Right lung (tissue), 5 donors: ENCODE measurements around the gene C4A. TPM values are rescaled to one million over a fixed set of nuclear protein-coding genes. Genes with fewer than 3 reads are reported as not detected.
A peak's percentile ranks its signal among the peaks of the same experiment; 100 is the strongest.
"Not testable (repeated sequence)": the region's sequence is repeated elsewhere in the genome, so short reads cannot be mapped to it uniquely, and the experiment has no call there.

ENCODE experiments used
- DNase-seq, 2 donors: peaks; one replicate each; pipeline ENCODE4 v3.0.0-alpha.2; 2013
- polyA plus RNA-seq, 5 donors: library from polyadenylated mRNA; unstranded; fragments of 120-200 nt; gene quantifications; one replicate each; pipeline versions ENCODE4 v1.2.1 to v1.2.3, GENCODE V29; 2013; ENCODE audit warnings: inconsistent platforms in 1 of 5, low replicate concordance in 1 of 5; ENCODE audit not compliant: insufficient read length in 5 of 5, insufficient read depth in 1 of 5

Gene C4A
- polyA plus RNA-seq, 5 donors = 4.6 to 17.8 (median 7.6) TPM

DNA sequence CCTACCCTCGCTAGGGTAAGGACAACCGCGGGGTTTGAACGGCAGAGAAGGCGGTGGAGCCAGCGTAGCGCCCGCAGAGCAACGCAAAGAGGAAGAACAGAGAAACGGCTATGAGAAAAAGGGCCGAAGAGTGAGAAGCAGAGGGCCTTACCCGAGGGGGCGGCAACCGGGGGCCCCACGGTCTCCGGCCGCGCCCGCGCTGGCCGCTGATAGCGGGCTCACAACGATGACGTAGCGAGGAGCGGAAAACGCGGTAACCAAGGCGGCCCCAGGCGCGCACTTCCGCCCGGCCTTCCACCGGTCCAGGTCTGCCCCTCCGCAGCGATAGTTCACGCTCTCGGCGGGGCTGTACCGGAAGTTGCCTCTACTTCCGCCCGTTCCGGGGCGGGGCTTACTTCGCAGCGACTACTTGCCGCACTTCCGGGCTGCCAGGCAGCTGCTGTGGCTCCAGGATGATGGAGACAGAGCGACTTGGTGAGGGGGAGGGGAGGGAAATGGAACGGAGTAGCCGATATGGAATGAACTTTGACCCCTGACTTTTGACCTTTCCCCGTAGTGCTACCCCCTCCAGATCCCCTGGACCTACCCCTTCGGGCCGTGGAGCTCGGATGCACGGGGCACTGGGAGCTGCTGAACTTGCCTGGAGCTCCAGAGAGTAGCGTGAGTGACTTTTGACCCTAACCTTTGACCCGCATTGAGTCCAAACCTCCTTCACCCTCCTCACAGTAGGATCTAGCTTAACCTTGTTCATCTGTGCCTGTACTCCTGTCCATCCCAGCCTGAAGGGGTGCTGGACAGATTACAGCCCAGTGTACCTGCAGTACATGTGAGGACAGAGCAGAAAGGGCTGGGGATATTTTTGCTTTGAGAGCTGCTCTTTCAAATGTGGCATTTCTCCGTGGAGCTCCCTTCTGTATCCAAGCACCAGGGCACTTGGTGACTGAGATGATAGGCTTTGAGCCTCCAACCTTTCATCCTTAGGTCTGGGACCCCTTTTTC is 22.8 kb upstream of the C4A start, which contains the start of the genes NELFE and SKIC2:
TSS of gene NELFE (minus strand) at position 231 of the 999 bp plus-strand sequence. CDS start 525 bp downstream, outside the sequence.
TSS of gene SKIC2 (plus strand) at position 435 of the 999 bp plus-strand sequence. CDS start at position 453, 18 bp downstream.
- DNase-seq = peak; percentile 99

DNA sequence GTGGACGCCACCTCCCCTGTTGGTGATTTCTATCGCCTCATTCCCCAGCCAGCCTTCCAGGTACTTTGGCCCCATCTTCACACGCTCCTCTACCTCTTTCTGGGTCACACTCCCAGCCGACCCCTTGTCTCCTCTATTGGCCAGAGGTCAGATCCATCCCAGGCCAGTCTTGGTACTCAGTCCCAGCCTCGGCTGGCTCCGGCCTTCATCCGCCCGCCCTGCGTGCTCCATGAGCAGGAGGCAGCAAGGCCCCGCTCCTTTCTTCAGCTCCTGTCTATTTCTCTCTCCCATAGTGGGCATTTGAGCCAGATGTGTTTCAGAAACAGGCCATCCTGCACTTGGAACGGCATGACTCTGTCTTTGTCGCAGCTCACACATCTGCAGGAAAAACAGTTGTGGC is 20.2 kb upstream of the C4A start:
- DNase-seq = no peak

DNA sequence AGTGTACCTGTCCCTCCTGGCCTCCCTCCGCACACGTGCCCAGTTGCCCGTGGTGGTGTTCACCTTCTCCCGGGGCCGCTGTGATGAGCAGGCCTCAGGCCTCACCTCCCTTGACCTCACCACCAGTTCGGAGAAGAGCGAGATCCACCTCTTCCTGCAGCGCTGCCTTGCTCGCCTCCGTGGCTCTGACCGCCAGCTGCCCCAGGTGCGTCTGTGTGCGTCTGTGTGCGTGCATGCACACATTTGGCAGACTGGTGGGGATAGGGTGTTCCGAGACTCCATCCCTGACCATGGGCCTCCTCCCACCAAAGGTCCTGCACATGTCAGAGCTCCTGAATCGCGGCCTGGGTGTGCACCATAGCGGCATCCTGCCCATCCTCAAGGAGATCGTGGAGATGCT is 17.9 kb upstream of the C4A start:
- DNase-seq = no peak

DNA sequence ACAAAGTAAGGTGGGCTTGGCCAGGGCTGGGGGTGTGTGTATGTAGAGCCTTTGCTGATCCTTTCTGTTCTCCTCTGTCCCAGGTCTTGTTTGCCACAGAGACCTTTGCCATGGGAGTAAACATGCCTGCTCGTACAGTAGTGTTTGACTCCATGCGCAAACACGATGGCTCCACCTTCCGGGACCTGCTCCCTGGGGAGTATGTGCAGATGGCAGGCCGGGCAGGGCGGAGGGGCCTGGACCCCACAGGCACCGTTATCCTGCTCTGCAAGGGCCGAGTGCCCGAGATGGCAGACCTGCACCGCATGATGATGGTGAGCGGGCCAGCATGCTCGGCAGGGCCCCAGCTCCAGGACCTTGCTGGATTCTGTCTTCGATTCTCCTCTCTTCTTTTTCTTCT is 16.2 kb upstream of the C4A start:
- no peak for DNase-seq

DNA sequence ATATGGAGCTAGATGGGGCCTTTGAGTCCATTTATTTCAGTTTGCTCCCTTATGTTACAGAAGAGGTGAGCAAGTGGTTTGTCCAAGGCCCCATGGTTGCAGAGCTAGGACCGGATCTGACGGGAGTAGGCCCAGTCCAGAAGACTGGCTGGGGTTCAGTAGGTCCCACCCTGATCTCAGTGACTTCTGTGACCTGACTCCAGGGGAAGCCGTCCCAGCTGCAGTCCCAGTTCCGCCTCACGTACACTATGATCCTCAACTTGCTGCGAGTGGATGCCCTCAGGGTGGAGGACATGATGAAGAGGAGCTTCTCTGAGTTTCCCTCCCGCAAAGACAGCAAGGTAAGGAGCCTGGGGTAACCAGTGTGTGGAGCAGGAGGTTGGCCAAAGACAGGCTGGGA is 15.4 kb upstream of the C4A start:
- DNase-seq = no peak

DNA sequence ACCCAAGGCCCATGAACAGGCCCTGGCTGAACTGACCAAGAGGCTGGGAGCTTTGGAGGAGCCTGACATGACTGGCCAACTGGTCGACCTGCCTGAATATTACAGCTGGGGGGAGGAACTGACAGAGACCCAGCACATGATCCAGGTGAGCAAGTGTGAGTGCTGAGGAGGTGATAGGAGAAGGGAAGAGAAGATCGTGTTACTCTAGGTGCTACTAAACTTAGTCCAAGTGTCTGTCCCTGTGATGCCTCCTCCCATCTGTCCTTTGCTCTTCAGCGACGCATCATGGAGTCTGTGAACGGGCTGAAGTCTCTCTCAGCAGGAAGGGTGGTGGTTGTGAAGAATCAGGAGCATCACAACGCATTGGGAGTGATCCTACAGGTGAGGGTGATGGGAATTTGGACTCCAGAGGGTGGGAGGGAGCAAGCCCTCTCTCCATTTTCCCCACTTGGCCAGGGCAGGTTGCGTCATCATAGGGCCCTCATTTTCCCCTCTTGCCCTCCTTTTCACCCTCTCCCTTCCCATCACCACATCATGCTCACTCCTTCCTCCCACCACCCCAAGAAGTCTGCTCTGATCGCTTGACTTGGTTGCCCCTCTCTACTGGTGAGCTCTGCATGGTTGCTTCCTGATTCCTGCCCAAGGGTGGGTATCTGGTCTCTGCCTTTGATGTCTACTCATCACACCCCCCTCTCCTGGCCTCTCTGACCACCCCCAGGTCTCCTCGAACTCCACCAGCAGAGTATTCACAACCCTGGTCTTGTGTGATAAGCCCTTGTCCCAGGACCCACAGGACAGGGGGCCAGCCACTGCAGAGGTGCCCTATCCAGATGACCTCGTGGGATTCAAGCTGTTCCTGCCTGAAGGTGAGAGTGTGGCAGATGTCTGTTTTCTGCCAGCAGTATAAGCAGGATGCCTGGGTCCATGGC is 14.6 kb upstream of the C4A start:
- DNase-seq = no peak

DNA sequence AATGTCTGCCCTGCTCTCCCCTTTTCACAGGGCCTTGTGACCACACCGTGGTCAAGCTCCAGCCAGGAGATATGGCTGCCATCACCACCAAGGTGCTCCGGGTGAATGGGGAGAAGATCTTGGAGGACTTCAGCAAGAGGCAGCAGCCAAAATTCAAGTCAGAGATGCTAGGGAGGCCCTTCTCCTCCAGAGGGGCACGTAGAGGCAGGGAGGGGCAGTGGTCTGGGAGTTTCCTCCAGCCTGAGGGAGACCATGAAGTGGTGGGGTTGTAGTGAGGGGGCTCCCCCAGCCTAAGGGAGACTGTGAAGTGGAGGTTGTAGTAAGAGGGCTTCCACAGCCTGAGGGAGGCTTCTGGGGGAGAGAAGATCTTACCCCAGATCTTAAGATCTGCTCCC is 13.9 kb upstream of the C4A start:
- no peak for DNase-seq

DNA sequence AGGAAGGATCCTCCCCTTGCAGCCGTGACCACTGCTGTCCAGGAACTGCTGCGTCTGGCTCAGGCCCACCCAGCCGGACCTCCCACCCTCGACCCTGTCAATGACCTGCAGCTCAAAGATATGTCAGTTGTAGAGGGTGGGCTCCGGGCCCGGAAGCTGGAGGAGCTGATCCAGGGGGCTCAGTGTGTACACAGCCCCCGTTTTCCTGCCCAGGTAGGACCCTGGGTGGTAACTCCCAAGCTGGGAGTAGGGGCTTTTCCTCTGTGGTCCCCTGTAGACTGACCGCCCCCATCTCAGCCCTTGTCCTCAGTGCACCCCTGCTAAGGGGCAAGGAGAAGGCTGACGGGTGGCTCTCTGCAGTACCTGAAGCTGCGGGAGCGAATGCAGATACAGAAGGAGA is 13.5 kb upstream of the C4A start:
- DNase-seq = no peak

DNA sequence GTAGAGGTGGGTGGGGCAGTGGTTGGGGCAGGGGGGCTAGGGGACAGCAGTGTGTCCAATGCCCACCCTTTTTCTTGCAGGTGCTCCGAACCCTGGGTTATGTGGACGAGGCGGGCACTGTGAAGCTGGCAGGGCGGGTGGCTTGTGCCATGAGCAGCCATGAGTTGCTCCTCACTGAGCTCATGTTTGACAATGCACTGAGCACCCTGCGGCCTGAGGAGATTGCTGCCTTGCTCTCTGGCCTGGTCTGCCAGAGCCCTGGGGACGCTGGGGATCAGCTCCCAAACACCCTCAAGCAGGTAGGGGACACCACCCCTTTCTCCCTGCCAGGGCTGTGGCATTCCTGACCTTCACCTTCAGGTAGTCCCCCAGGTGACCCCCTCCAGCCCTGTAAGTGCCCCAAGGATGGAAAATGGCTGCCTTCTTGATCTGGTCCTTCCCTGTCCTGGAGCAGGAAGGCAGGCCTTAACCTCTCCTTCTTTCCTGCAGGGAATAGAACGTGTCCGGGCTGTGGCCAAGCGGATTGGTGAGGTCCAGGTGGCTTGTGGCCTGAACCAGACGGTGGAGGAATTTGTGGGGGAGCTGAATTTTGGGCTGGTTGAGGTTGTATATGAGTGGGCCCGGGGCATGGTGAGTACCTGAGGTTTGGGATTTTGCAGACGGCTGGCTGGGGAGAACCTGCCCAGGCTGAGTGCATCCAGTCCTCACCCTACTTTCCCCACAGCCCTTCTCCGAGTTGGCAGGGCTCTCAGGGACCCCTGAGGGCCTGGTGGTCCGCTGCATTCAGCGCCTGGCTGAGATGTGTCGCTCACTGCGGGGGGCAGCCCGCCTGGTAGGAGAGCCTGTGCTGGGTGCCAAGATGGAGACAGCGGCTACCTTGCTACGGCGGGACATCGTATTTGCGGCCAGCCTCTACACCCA is 12.8 kb upstream of the C4A start:
- no peak for DNase-seq

DNA sequence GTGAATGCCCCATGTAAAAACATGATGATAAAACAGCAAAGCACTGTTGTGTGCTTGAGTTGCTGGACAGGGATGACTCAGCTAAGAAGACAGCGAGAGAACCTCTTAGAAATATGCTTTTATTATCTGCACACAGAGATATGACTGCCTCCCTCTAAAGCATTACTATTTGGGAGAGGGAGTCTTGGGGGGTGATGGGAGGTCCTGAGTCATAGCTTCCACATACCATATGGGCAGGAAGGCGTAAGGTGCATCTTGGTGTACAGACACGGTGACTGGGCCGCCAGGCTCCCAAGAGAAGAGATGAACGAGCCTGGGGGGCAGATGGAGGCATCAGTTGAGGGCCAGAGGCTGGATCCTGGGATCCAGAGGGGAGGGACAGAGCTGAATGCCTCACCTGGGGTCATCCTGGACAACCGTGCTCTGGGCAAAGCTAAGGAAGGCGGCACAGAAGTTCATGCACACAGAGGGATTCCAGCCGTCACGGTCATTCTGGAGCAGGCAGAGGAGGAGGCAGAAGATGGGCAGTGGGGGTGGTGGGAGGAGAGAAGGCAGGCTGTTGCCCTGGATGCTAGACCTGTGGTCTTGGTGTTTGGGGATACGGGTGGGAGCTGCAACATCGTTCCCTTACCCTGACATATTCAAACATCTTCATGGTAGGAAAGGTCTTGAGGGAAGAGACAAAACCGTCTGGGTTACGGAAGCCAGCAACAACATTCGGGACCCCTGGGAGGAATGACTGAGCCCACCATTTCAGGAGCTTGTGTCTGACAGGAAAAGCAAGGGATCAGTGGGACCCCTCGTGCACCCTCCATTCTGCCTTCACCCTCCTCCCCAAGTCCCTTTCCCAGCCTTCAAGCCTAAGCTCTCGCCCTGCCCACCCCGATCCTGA is 11.9 kb upstream of the C4A start:
- DNase-seq = no peak

DNA sequence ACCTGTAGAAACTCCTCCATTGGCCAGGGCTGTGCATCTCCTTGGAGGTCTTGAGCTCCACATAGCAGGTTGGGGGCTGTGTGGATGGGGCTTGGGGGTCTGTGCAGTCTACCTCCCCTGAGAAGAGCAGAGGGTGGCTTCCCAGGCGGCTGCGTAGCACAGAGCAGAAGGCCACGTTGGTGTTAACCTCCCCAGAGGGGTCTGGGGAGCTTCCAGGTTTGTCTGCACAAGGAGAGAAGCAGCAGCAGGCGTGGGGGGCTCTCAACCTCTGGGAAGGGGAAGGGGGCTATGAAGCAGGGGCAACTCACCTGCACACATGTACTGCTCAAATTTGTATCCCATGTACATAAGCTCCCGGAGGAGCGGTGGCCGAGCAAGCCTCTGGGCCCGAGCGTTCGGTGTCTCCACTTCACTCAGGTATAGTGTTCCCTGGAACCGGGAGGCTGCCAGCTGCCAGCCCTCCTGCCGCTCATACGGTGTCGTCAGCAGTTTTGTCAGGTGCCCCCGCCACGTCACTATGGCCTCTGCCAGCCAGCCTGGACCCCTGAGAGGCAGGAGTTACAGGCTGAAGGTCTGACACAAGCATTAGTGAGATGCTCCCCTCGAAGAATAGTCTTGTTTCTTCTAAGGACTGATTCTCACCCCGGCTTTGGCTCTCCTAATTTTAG is 11.1 kb upstream of the C4A start:
- no peak for DNase-seq

DNA sequence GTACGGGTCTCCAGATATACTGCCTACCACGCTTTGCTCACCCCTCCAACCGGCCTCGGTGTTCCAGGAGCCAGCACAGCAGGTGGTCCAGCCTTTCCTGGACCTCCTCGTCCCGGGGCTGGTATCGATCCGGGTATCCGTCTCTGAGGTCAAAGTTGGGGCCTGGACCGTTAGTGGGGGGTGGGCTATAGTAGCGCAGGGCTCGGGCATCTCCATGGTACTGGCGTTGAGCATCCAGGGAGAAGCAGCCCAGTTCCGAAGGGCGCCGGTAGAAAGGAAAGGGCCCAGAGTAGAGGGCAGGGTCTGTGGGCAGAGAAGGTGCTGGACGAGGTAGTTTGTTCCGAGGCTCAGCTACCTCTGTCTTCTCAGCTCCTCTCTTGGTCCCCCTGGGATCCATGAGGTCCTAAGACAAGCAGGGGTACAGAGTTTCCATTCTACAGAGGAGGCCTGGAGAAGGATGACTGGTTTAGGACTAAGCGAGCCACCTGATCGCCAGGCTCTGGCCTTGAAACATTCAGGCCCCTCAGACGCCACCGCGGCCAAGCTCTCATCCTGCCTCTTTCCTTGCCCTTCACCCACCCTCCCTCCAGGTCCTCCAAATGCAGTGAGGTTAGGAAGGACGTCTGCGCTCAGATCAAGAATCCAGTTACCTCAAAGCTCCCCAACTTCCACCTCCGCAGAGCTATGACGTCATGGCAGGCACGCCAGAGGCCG is 10.4 kb upstream of the C4A start:
- DNase-seq = no peak

DNA sequence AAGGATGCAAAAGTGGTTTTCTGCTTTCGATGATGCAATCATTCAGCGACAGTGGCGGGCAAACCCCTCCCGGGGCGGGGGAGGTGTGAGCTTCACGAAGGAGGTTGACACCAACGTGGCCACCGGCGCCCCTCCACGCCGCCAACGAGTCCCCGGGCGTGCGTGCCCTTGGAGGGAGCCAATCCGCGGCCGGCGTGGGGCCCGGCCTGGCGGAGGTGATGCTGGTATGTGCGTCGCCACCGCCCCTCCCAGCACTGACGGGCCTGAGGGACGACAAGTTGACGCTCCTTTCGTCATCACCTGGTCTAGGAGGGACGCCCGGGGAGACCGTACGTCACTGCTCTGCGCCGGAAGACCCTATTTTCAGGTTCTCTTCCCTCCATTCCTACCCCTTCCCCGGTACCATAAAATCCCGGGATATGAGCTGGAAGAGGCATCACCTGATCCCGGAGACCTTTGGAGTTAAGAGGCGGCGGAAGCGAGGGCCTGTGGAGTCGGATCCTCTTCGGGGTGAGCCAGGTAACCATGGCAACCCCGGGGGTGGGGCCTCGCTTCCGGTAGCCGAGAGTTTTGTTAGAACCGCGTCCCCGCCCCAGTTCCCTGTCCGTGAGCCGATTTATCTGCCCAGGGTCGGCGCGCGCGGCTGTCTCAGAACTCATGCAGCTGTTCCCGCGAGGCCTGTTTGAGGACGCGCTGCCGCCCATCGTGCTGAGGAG is 9.7 kb upstream of the C4A start, which contains the start of gene DXO:
TSS of gene DXO (minus strand) at position 146 of the 716 bp plus-strand sequence. CDS start 463 bp downstream, outside the sequence.
- peak; percentile 98 for DNase-seq

DNA sequence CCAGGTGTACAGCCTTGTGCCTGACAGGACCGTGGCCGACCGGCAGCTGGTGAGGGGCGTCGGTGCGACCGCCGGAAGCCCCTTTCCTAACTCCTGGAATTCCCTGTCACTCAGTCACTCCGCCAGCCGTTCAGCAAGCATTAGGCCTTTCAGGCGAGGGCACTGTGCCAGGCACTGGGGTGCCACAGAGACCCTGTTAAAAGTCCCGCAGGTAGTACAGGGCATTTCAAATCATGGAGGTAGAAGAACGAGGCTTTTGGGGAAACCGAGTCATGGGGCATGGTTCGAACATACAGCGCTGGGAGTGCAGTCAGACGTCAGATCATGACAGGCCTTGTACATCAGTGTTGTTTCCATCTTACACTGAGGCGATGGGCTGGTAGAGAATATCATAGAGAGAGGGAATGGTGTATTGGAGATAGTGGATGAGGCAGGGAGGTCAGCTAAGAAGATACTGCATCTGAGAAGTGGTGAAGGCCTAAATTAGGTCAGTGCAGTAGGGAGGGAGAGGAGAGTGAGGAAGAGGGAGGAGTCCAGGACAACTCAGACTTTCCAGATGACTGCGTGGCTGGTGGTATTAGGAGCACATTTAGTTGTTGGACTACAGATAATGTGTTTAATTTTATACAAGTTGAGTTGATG is 9.0 kb upstream of the C4A start:
- DNase-seq = no peak

DNA sequence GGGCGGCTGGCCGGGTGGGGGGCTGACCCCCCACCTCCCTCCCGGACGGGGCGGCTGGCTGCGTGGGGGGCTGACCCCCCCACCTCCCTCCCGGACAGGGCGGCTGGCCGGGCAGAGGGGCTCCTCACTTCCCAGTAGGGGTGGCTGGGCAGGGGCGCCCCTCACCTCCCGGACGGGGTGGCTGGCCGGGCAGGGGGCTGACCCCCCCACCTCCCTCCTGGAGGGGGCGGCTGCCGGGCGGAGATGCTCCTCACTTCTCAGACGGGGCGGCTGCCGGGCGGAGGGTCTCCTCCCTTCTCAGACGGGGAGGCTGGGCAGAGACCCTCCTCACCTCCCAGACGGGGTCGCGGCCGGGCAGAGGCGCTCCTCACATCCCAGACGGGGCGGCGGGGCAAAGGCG is 5.8 kb upstream of the C4A start:
- DNase-seq = not testable (repeated sequence)

DNA sequence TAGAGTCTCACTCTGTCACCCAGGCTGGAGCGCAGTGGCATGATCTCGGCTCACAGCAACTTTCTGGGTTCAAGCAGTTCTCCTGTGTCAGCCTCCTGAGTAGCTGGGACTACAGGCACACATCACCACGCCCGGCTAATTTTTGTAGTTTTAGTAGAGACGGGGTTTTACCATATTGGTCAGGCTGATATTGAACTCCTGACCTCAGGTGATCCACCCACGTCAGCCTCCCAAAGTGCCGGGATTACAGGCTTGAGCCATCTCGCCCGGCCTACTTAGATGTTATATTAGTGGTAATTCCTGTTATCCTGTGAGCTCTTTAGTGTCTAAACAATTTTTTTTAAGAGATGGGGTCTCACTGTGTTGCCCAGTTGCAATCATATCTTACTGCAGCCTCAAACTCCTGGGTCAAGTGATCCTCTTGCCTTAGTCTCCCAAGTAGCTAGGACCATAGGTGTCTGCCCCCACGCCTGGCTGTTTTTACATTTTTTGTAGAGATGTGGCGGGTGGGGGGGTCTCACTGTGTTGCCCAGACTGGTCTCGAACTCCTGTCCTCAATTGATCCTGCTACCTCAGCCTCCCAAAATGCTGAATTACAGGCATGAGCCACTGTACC is 3.9 kb upstream of the C4A start:
- DNase-seq = no peak

DNA sequence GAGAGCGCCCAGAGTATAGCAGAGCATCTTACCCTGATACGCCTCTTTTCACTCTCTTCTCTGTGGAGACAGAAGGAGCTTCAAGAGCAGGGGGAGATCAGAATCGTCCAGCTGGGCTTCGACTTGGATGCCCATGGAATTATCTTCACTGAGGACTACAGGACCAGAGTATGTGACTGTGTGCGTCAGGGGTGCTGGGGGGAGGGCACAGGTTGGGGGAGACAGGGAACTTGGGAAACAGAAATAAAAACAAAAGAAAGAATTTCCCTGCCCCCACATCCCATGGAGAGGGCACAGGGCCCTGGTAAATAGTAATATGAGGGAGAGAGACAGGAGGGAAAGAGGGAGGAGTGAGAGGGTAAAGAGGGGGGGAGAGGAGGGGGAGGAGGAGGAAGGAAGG is 3.0 kb upstream of the C4A start:
- no peak for DNase-seq
